GM12891 (cell line): ENCODE measurements around the gene MAP2K5.

Source experiments
- DNase-seq: peaks from one replicate; pipeline ENCODE4 v3.0.0; 2011; ENCODE audit warnings: low spot score; ENCODE audit not compliant: insufficient read length
- FAIRE-seq: peaks from 2 replicates; lab custom pipeline; 2011; peaks lifted over from hg19 to GRCh38; lab: Jason Lieb, UNC
- PAX5 ChIP-seq: IDR thresholded peaks from 2 replicates; pipeline ENCODE4 v1.6.1; 2011; ENCODE audit warnings: low read length, moderate library complexity, mild to moderate bottlenecking; ENCODE audit not compliant: insufficient read depth, severe bottlenecking
- POLR2A ChIP-seq: IDR thresholded peaks from 2 replicates; pipeline ENCODE4 v1.6.1; 2011; ENCODE audit warnings: low read depth, low read length, control low read depth
- POLR2AphosphoS5 ChIP-seq: IDR thresholded peaks from 2 replicates; pipeline ENCODE4 v1.6.1; 2011; ENCODE audit warnings: low read depth, low read length, control low read depth
- POU2F2 ChIP-seq: IDR thresholded peaks from 2 replicates; pipeline ENCODE4 v1.6.1; 2011; ENCODE audit warnings: low read depth, mild to moderate bottlenecking, control low read depth, low read length, moderate library complexity
- SPI1 ChIP-seq: IDR thresholded peaks from 2 replicates; pipeline ENCODE4 v1.6.1; 2011; ENCODE audit warnings: low read depth, low read length, control low read depth
- TAF1 ChIP-seq: IDR thresholded peaks from 2 replicates; pipeline ENCODE4 v1.6.1; 2011; ENCODE audit warnings: low read depth, low read length, control low read depth

MAP2K5 gene

GRCh38 chr15:67805008-67805665 lies 262.6 kb downstream of the MAP2K5 start:
- TF ChIP-seq PAX5 (no peak), POLR2AphosphoS5 (no peak), SPI1 (no peak), POLR2A (no peak), TAF1 (no peak), POU2F2 (no peak)
- FAIRE-seq = no peak
- DNase-seq = no peak

- FAIRE-seq (no peak), DNase-seq (no peak)
- TF ChIP-seq TAF1 (no peak), POLR2AphosphoS5 (no peak), PAX5 (no peak), SPI1 (no peak), POU2F2 (no peak)
Measured at GRCh38 chr15:67805666-67806516, 263.4 kb downstream of the MAP2K5 start.

GRCh38 chr15:67806536-67806935 lies 264.0 kb downstream of the MAP2K5 start:
- FAIRE-seq = no peak
- no peak for DNase-seq
- TF ChIP-seq POLR2A = no peak

- FAIRE-seq (no peak), DNase-seq (no peak)
- TF ChIP-seq TAF1 (no peak), PAX5 (no peak), POLR2A (no peak), POLR2AphosphoS5 (no peak), SPI1 (no peak)
Measured at GRCh38 chr15:67807141-67807540, 264.6 kb downstream of the MAP2K5 start.

GRCh38 chr15:67807836-67808235 lies 265.3 kb downstream of the MAP2K5 start:
- FAIRE-seq (no peak), DNase-seq (no peak)
- no peak for TF ChIP-seq POU2F2
- no peak for TF ChIP-seq POLR2AphosphoS5
- no peak for TF ChIP-seq SPI1
- no peak for TF ChIP-seq TAF1
- TF ChIP-seq PAX5 = no peak
- no peak for TF ChIP-seq POLR2A

GRCh38 chr15:67808821-67809220 lies 266.3 kb downstream of the MAP2K5 start:
- TF ChIP-seq POLR2A (no peak), TAF1 (no peak), PAX5 (no peak), SPI1 (no peak), POLR2AphosphoS5 (no peak), POU2F2 (no peak)
- FAIRE-seq (no peak), DNase-seq (no peak)

- no peak for TF ChIP-seq PAX5
- TF ChIP-seq POLR2A = no peak
- TF ChIP-seq POLR2AphosphoS5 = no peak
- no peak for TF ChIP-seq TAF1
- no peak for TF ChIP-seq SPI1
- no peak for TF ChIP-seq POU2F2
- no peak for DNase-seq
- FAIRE-seq = no peak
Measured at GRCh38 chr15:67809441-67809840, 266.9 kb downstream of the MAP2K5 start.

GRCh38 chr15:67809866-67810265 lies 267.4 kb downstream of the MAP2K5 start:
- TF ChIP-seq POLR2AphosphoS5 (no peak), POLR2A (no peak), TAF1 (no peak)
- FAIRE-seq = no peak

GRCh38 chr15:67812241-67812644 lies 269.7 kb downstream of the MAP2K5 start:
- TF ChIP-seq SPI1 = no peak
- no peak for TF ChIP-seq POU2F2
- TF ChIP-seq POLR2AphosphoS5 = no peak
- TF ChIP-seq PAX5 = no peak
- no peak for TF ChIP-seq TAF1
- TF ChIP-seq POLR2A = no peak
- no peak for DNase-seq
- FAIRE-seq = no peak

More at GRCh38 chr15:67809866-67810265, 267.4 kb downstream of the MAP2K5 start:
- DNase-seq = no peak

- TF ChIP-seq POLR2AphosphoS5 = no peak
- TF ChIP-seq POU2F2 = no peak
- no peak for TF ChIP-seq SPI1
- no peak for TF ChIP-seq POLR2A
- TF ChIP-seq TAF1 = no peak
- no peak for TF ChIP-seq PAX5
- DNase-seq (no peak), FAIRE-seq (no peak)
Measured at GRCh38 chr15:67813104-67813634, 270.7 kb downstream of the MAP2K5 start.
